IMR-90 (cell line): ENCODE results near the gene B4GALT7. TPM values are rescaled to one million over a fixed set of nuclear protein-coding genes. Genes with fewer than 3 reads are reported as not detected.

ENCODE experiments used
- ATAC-seq: fragments of 200-7000 bp; cut with Tn5 transposase; 2 replicates; pipeline ENCODE4 v1.9.1; 2020; ENCODE audit warnings: low read depth, mild to moderate bottlenecking, moderate library complexity
- BruUV-seq: library from RNA; stranded (reverse); fragments of 400-500 nt; replicated peaks from 2 replicates; lab custom pipeline; 2021; lab: Mats Ljungman, UMichigan
- CTCF ChIA-PET: fragments of 300-600 bp; formaldehyde crosslinking; extraction: SDS; loops from one replicate; lab custom pipeline; 2021; ENCODE audit warnings: antibody characterized with exemption; lab: Yijun Ruan, JAX
- POLR2A ChIA-PET: fragments of 300-600 bp; sonication (Branson Sonifier 250); formaldehyde crosslinking; loops from one replicate; lab custom pipeline; 2022; ENCODE audit warnings: antibody characterized with exemption; ENCODE audit not compliant: unreplicated experiment; lab: Charles Lee
- DNase-seq: peaks from one replicate; pipeline ENCODE4 v3.0.0; 2013
- H2AFZ ChIP-seq: replicated peaks from 2 replicates; pipeline ENCODE3; 2013; ENCODE audit warnings: low read length, mild to moderate bottlenecking; ENCODE audit not compliant: poor library complexity
- H2AK5ac ChIP-seq: 2 replicates; pipeline ENCODE4 v1.6.1; 2013; ENCODE audit warnings: low read depth, low read length, inconsistent platforms
- H2AK9ac ChIP-seq: replicated peaks from 2 replicates; pipeline ENCODE3; 2013; ENCODE audit warnings: mild to moderate bottlenecking, low read depth, low read length, moderate library complexity; ENCODE audit not compliant: poor library complexity
- H2BK120ac ChIP-seq: 2 replicates; pipeline ENCODE4 v1.6.1; 2013; ENCODE audit warnings: low read depth, low read length, inconsistent platforms
- H2BK15ac ChIP-seq: 3 replicates; pipeline ENCODE4 v1.6.1; 2013; ENCODE audit warnings: low read depth, low read length, inconsistent platforms
- H2BK20ac ChIP-seq: 2 replicates; pipeline ENCODE4 v1.6.1; 2013; ENCODE audit warnings: low read depth, mild to moderate bottlenecking, inconsistent platforms, low read length, moderate library complexity
- H2BK5ac ChIP-seq: 2 replicates; pipeline ENCODE4 v1.6.1; 2013; ENCODE audit warnings: mild to moderate bottlenecking, low read depth, low read length, inconsistent platforms; ENCODE audit not compliant: poor library complexity, severe bottlenecking
- H3K14ac ChIP-seq: replicated peaks from 2 replicates; pipeline ENCODE4 v1.6.1; 2013; ENCODE audit warnings: low read depth, low read length, inconsistent platforms
- H3K18ac ChIP-seq: 2 replicates; pipeline ENCODE4 v1.6.1; 2013; ENCODE audit warnings: low read depth, low read length, control low read depth
- H3K23ac ChIP-seq: 2 replicates; pipeline ENCODE4 v1.6.1; 2013; ENCODE audit warnings: low read depth, low read length, inconsistent platforms
- H3K27ac ChIP-seq: 2 replicates; pipeline ENCODE4 v1.5.1; 2013; ENCODE audit warnings: mild to moderate bottlenecking, control low read depth, low read length; ENCODE audit not compliant: insufficient read depth
- H3K27me3 ChIP-seq: 2 replicates; pipeline ENCODE4 v1.6.1; 2013; ENCODE audit warnings: low read length; ENCODE audit not compliant: control insufficient read depth, insufficient read depth
- H3K36me3 ChIP-seq: 2 replicates; pipeline ENCODE4 v1.6.1; 2013; ENCODE audit warnings: low read length, mixed read lengths; ENCODE audit not compliant: control insufficient read depth, insufficient read depth
- H3K4ac ChIP-seq: 2 replicates; pipeline ENCODE4 v1.6.1; 2013; ENCODE audit warnings: low read depth, low read length, inconsistent platforms
- H3K4me1 ChIP-seq: 2 replicates; pipeline ENCODE4 v1.6.1; 2013; ENCODE audit warnings: low read length, mixed read lengths; ENCODE audit not compliant: control insufficient read depth, insufficient read depth
- H3K4me2 ChIP-seq: 2 replicates; pipeline ENCODE4 v1.6.1; 2013; ENCODE audit warnings: low read depth, mild to moderate bottlenecking, control low read depth, low read length, moderate library complexity
- H3K4me3 ChIP-seq: 2 replicates; pipeline ENCODE4 v1.5.1; 2013; ENCODE audit warnings: low read depth, mild to moderate bottlenecking, control low read depth, low read length, moderate library complexity; ENCODE audit not compliant: insufficient read depth
- H3K56ac ChIP-seq: 2 replicates; pipeline ENCODE4 v1.6.1; 2013; ENCODE audit warnings: low read length, inconsistent platforms; ENCODE audit not compliant: insufficient read depth; ENCODE audit errors: extremely low read depth
- H3K79me1 ChIP-seq, 2 experiments: 2 replicates each; pipeline ENCODE4 v1.6.1; 2013; ENCODE audit warnings: low read length in 2 of 2, inconsistent platforms in 1 of 2, low read depth in 1 of 2
- H3K9ac ChIP-seq: 2 replicates; pipeline ENCODE4 v1.6.1; 2013; ENCODE audit warnings: low read depth, low read length, control low read depth
- H3K9me1 ChIP-seq: 2 replicates; pipeline ENCODE4 v1.6.1; 2013; ENCODE audit warnings: low read length, inconsistent platforms; ENCODE audit not compliant: insufficient read depth
- H3K9me3 ChIP-seq: 2 replicates; pipeline ENCODE4 v1.6.1; 2013; ENCODE audit warnings: low read length; ENCODE audit not compliant: control insufficient read depth, insufficient read depth
- H4K20me1 ChIP-seq: 2 replicates; pipeline ENCODE4 v1.6.1; 2013; ENCODE audit warnings: low read length, inconsistent platforms; ENCODE audit not compliant: insufficient read depth
- H4K5ac ChIP-seq: 2 replicates; pipeline ENCODE4 v1.6.1; 2013; ENCODE audit warnings: mild to moderate bottlenecking, low read depth, low read length, control low read depth
- H4K8ac ChIP-seq, 2 experiments: 2 replicates each; pipeline ENCODE4 v1.6.1; 2013; ENCODE audit warnings: low read depth in 2 of 2, low read length in 2 of 2, control low read depth in 1 of 2, inconsistent platforms in 1 of 2
- H4K91ac ChIP-seq: 2 replicates; pipeline ENCODE4 v1.6.1; 2013; ENCODE audit warnings: low read depth, low read length, inconsistent platforms; ENCODE audit not compliant: insufficient read depth
- BHLHE40 ChIP-seq: fragments of 150-350 bp; IDR thresholded peaks from 2 replicates; pipeline ENCODE4 v1.6.1; 2016; ENCODE audit warnings: mild to moderate bottlenecking, low read depth, low read length
- CEBPB ChIP-seq: IDR thresholded peaks from 2 replicates; pipeline ENCODE4 v1.6.1; 2012; ENCODE audit warnings: low read depth, low read length, improper control_type of control experiment
- CHD1 ChIP-seq: IDR thresholded peaks from 2 replicates; pipeline ENCODE4 v1.6.1; 2012; ENCODE audit warnings: low read depth, low read length, improper control_type of control experiment
- MAZ ChIP-seq: IDR thresholded peaks from 2 replicates; pipeline ENCODE4 v1.6.1; 2012; ENCODE audit warnings: low read depth, mild to moderate bottlenecking, low read length, improper control_type of control experiment, moderate library complexity, borderline replicate concordance
- MXI1 ChIP-seq: IDR thresholded peaks from 2 replicates; pipeline ENCODE4 v1.6.1; 2012; ENCODE audit warnings: low read depth, mild to moderate bottlenecking, low read length, moderate library complexity, borderline replicate concordance
- NFE2L2 ChIP-seq: fragments of 150-350 bp; IDR thresholded peaks from 2 replicates; pipeline ENCODE4 v1.6.1; 2016; ENCODE audit warnings: low read depth, mild to moderate bottlenecking, low read length
- POLR2A ChIP-seq: IDR thresholded peaks from 2 replicates; pipeline ENCODE4 v1.6.1; 2012; ENCODE audit warnings: mild to moderate bottlenecking, low read depth, low read length
- RAD21 ChIP-seq: IDR thresholded peaks from 2 replicates; pipeline ENCODE4 v1.6.1; 2012; ENCODE audit warnings: low read length, improper control_type of control experiment
- RCOR1 ChIP-seq: IDR thresholded peaks from 2 replicates; pipeline ENCODE4 v1.6.1; 2012; ENCODE audit warnings: mild to moderate bottlenecking, low read length, improper control_type of control experiment; ENCODE audit not compliant: insufficient replicate concordance
- RFX5 ChIP-seq: IDR thresholded peaks from 2 replicates; pipeline ENCODE4 v1.8.0; 2012; ENCODE audit warnings: low read depth, mild to moderate bottlenecking, low read length, moderate library complexity
- SMC3 ChIP-seq: fragments of 150-350 bp; IDR thresholded peaks from 2 replicates; pipeline ENCODE4 v1.6.1; 2016; ENCODE audit warnings: low read depth, mild to moderate bottlenecking, antibody characterized with exemption, low read length, moderate library complexity
- WGBS, 2 experiments: methylation state at CpG; one replicate each; pipeline versions ENCODE4 v1.1.5 to v1.1.7; 2013; ENCODE audit warnings: missing lambda C conversion rate in 2 of 2; ENCODE audit not compliant: insufficient read length in 1 of 2; ENCODE audit errors: extremely low coverage in 2 of 2; 5-methylcytosine and 5-hydroxymethylcytosine counted together
- dilution Hi-C: fragments of 300-500 bp; cut with HindIII; formaldehyde crosslinking; loops from one replicate; pipeline ENCODE4 v1.14.3; 2018; ENCODE audit warnings: low sequenced_read_pairs; ENCODE audit not compliant: unreplicated experiment
- in situ Hi-C: fragments of 300-500 bp; cut with MboI; formaldehyde crosslinking; loops from 3 replicates; pipeline ENCODE4 v1.14.3; 2019; ENCODE audit warnings: low sequenced_read_pairs, inconsistent platforms, mixed read lengths
- intact Hi-C: fragments of 100-400 bp; cut with micrococcal nuclease; formaldehyde crosslinking; loops from 2 replicates; pipeline ENCODE4 v1.10.0; 2022
- polyA plus RNA-seq, 3 experiments: library from polyadenylated mRNA; depleted of rRNA; stranded (reverse); fragments of >200 nt; gene quantifications; 2 replicates each; pipeline ENCODE4 v1.2.3, GENCODE V29; 2012; ENCODE audit warnings: low replicate concordance in 1 of 3
- total RNA-seq: library from RNA; depleted of rRNA; stranded (reverse); fragments of >200 nt; gene quantifications from 2 replicates; pipeline ENCODE4 v1.2.3, GENCODE V29; 2012
- TF ChIP-seq, protein P1 (sequence below): conservative IDR thresholded peaks from 2 replicates; pipeline ENCODE4 v1.5.1; 2012; ENCODE audit warnings: mild to moderate bottlenecking, low read depth, low read length, improper control_type of control experiment
- TF ChIP-seq, protein P2 (sequence below): fragments of 150-350 bp; IDR thresholded peaks from 2 replicates; pipeline ENCODE4 v1.6.1; 2017; ENCODE audit warnings: mild to moderate bottlenecking, antibody characterized with exemption, low read length, low read depth
- TF ChIP-seq, protein P3 (sequence below): fragments of 150-350 bp; IDR thresholded peaks from 2 replicates; pipeline ENCODE4 v1.6.1; 2016; ENCODE audit warnings: low read depth, mild to moderate bottlenecking, low read length, moderate library complexity, borderline replicate concordance

Gene B4GALT7
- total and polyA plus RNA-seq, 2 of the 4 experiments (the other 2 are of a cell fraction), result 29.2 to 79.6 TPM

DNA sequence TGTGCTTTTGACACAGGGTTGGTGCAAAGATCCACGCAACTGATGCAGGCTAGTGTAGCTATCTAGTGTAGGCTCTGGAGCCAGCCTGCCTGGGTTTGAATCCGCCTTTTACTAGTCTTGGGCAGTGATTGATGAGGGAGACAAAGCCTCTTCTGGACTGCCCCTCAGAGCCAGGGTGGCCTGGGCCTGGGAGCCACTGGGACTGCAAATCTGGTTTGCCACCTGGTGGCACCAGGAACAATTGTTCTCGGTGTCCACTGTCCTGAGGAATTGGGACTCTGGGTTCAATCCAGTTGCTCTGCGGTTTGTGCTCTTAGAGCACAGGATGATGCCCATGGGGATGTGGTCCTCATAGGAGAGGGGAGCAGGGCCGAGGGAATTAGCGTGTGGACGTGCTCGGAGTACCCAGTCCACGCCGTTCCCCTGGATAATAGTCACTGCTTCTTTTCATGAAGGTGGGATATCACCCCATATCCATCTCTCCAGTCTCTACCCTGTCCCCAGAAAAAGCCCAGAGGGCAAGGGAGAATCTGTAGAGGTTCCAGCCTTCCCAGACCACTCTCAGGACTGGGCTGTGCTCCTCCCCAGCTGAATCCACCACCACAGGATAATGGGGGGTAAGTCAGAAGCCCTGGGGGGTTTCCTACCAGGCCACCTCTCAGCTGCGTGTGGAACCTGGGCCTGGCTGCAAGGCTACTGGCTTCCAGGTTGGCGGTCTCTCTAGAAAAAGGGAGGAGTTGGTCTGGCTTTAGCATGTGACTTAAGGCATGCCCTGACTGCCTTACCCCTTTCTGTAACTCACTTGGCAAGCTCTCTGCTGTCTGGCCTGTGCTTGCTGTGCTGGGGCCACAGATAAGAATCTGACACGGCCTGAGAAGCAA is 1.9 kb downstream of the B4GALT7 start:
- ATAC-seq, result no peak
- no peak overlapping the region for H2BK20ac ChIP-seq
- intact Hi-C loops, result loop anchor here (10.0 kb wide), 1 partner anchor 563 kb away; no protein-coding TSS in a partner anchor
- H3K4me1 ChIP-seq, result peaks cover 3% of the 10 kb centered on the region
- H3K36me3 ChIP-seq, result peaks cover 14% of the 10 kb centered on the region; the same call in 1 of the 2 replicates
- no peak overlapping the region for H3K14ac ChIP-seq
- in situ Hi-C loops, result loop anchor here (10.0 to 25.0 kb wide), 2 partner anchors 460 to 553 kb away; partner anchors contain the start of gene NHP2
- peaks cover 11 to 25% of the 10 kb centered on the region in 2 experiments for H3K79me1 ChIP-seq
- no TSS peak for BruUV-seq
- dilution Hi-C loops, result no loop called here
- H2BK15ac ChIP-seq, result no peak overlapping the region
- no peaks in the 10 kb centered on the region for H3K27me3 ChIP-seq
- DNase-seq, result no peak
- no peak overlapping the region for H4K91ac ChIP-seq
- ChIA-PET POLR2A (interaction anchor here (0.5 kb wide), 1 partner anchor 483 kb away, joined by 5 read pairs; no protein-coding TSS in a partner anchor), CTCF (no interaction called here)
- no peak overlapping the region for H3K18ac ChIP-seq
- no peak overlapping the region for H3K56ac ChIP-seq
- H3K4me2 ChIP-seq, result no peak overlapping the region
- 0 out of 2 replicates have a peak, but pooled peaks cover 3% of the 10 kb centered on the region for H3K9me1 ChIP-seq
- H3K4me3 ChIP-seq, result no peak overlapping the region
- H2BK120ac ChIP-seq, result no peak overlapping the region
- H2BK5ac ChIP-seq, result no peak overlapping the region
- no peak overlapping the region for H4K5ac ChIP-seq
- no peak overlapping the region for H2AK5ac ChIP-seq
- WGBS, 2 experiments, result 40% methylated on average over 2 of the region's 13 CpGs; no CpG with 5 or more reads in 1 of the 2 experiments
- H3K9me3 ChIP-seq, result no peaks in the 10 kb centered on the region
- no peak overlapping the region for H3K27ac ChIP-seq
- H4K8ac ChIP-seq, result no peak overlapping the region
- H4K20me1 ChIP-seq, result no peaks in the 10 kb centered on the region
- no peak overlapping the region for H3K4ac ChIP-seq
- no peak overlapping the region; the same call in 1 of the 2 replicates for H3K9ac ChIP-seq
- H2AK9ac ChIP-seq, result no peak overlapping the region
- no peak overlapping the region for H3K23ac ChIP-seq
- H2AFZ ChIP-seq, result no peak overlapping the region
- TF ChIP-seq NFE2L2 (no peak), RFX5 (no peak), MXI1 (no peak), SMC3 (no peak), RCOR1 (no peak), POLR2A (no peak), CHD1 (no peak), MAZ (no peak), RAD21 (no peak), CEBPB (no peak), BHLHE40 (no peak)
- TF ChIP-seq, protein P1, sequence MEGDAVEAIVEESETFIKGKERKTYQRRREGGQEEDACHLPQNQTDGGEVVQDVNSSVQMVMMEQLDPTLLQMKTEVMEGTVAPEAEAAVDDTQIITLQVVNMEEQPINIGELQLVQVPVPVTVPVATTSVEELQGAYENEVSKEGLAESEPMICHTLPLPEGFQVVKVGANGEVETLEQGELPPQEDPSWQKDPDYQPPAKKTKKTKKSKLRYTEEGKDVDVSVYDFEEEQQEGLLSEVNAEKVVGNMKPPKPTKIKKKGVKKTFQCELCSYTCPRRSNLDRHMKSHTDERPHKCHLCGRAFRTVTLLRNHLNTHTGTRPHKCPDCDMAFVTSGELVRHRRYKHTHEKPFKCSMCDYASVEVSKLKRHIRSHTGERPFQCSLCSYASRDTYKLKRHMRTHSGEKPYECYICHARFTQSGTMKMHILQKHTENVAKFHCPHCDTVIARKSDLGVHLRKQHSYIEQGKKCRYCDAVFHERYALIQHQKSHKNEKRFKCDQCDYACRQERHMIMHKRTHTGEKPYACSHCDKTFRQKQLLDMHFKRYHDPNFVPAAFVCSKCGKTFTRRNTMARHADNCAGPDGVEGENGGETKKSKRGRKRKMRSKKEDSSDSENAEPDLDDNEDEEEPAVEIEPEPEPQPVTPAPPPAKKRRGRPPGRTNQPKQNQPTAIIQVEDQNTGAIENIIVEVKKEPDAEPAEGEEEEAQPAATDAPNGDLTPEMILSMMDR, result no peak
- TF ChIP-seq, protein P2, sequence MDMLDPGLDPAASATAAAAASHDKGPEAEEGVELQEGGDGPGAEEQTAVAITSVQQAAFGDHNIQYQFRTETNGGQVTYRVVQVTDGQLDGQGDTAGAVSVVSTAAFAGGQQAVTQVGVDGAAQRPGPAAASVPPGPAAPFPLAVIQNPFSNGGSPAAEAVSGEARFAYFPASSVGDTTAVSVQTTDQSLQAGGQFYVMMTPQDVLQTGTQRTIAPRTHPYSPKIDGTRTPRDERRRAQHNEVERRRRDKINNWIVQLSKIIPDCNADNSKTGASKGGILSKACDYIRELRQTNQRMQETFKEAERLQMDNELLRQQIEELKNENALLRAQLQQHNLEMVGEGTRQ, result no peak
- TF ChIP-seq, protein P3, sequence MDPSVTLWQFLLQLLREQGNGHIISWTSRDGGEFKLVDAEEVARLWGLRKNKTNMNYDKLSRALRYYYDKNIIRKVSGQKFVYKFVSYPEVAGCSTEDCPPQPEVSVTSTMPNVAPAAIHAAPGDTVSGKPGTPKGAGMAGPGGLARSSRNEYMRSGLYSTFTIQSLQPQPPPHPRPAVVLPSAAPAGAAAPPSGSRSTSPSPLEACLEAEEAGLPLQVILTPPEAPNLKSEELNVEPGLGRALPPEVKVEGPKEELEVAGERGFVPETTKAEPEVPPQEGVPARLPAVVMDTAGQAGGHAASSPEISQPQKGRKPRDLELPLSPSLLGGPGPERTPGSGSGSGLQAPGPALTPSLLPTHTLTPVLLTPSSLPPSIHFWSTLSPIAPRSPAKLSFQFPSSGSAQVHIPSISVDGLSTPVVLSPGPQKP, result no peak
